ENCODE measurements around the gene LCNL1.

- TF ChIP-seq MIXL1 (CRISPR knock-in tag; IDR thresholded peaks at IDR 0.05) (no peak), RAD21 (CRISPR knock-in tag; IDR thresholded peaks at IDR 0.05) (no peak), ASH2L (IDR thresholded peaks at IDR 0.05; ENCODE audit: insufficient read length, low read depth, low read length) (no peak), E2F5 (CRISPR knock-in tag; conservative IDR thresholded peaks at IDR 0.05) (no peak), MXD4 (CRISPR knock-in tag; IDR thresholded peaks at IDR 0.05) (no peak), NFE2L1 (CRISPR knock-in tag; IDR thresholded peaks at IDR 0.05; ENCODE audit: borderline replicate concordance) (no peak), KMT2A (CRISPR knock-in tag; IDR thresholded peaks at IDR 0.05) (no peak), REL (CRISPR knock-in tag; conservative IDR thresholded peaks at IDR 0.05) (no peak), JUN (CRISPR knock-in tag; IDR thresholded peaks at IDR 0.05) (no peak), CTCF (CRISPR knock-in tag; IDR thresholded peaks at IDR 0.05) (no peak), MAZ (IDR thresholded peaks at IDR 0.05; ENCODE audit: borderline replicate concordance, low read depth, low read length) (no peak), MAZ (CRISPR knock-in tag; IDR thresholded peaks at IDR 0.05; ENCODE audit: low read depth) (no peak), SP1 (IDR thresholded peaks at IDR 0.05) (no peak), SP1 (CRISPR knock-in tag; IDR thresholded peaks at IDR 0.05) (no peak), SMARCC2 (IDR thresholded peaks at IDR 0.05) (no peak), ZNF7 (CRISPR knock-in tag; IDR thresholded peaks at IDR 0.05) (no peak)
Observed at GRCh38 chr9:137023583-137023991, 40.8 kb downstream of the LCNL1 start.
